Ascending aorta (tissue), 2 donors: ENCODE data around the gene CPA5. TPM values are rescaled to one million over a fixed set of nuclear protein-coding genes. Genes with fewer than 3 reads are reported as not detected.
"Not testable (repeated sequence)": the region's sequence is repeated elsewhere in the genome, so short reads cannot be mapped to it uniquely, and the experiment has no call there.

Experiments used
- DNase-seq, 2 donors: peaks; one replicate each; pipeline ENCODE4 v3.0.0-alpha.2; 2019; ENCODE audit warnings: low spot score in 2 of 2
- H3K27ac ChIP-seq, 2 donors: fragments of 200-600 bp; sonication (generic); one replicate each; pipeline ENCODE4 v1.5.1; 2016 to 2017; ENCODE audit warnings: mild to moderate bottlenecking in 1 of 2
- H3K27me3 ChIP-seq: fragments of 200-600 bp; sonication (generic); one replicate; pipeline ENCODE4 v1.5.1; 2017
- H3K36me3 ChIP-seq, 2 donors: fragments of 200-600 bp; sonication (generic); one replicate each; pipeline ENCODE4 v1.5.1; 2016
- H3K4me1 ChIP-seq, 2 donors: fragments of 200-600 bp; sonication (generic); one replicate each; pipeline ENCODE4 v1.5.1; 2016 to 2017; ENCODE audit warnings: mild to moderate bottlenecking in 1 of 2
- H3K4me3 ChIP-seq, 2 donors: fragments of 200-600 bp; sonication (generic); one replicate each; pipeline ENCODE4 v1.5.1; 2016 to 2017; ENCODE audit warnings: mild to moderate bottlenecking in 1 of 2
- H3K9me3 ChIP-seq, 2 donors: fragments of 200-600 bp; sonication (generic); one replicate each; pipeline ENCODE4 v1.5.1; 2016
- CTCF ChIP-seq, 3 experiments: fragments of 200-600 bp in 2 of 3; fragments of 450-650 bp in 1 of 3; sonication (generic) in 2 of 3; IDR thresholded peaks; one replicate each; pipeline ENCODE4 v1.5.1; 2016 to 2019; ENCODE audit warnings: antibody characterized with exemption in 3 of 3, mild to moderate bottlenecking in 1 of 3, moderate library complexity in 1 of 3
- intact Hi-C: fragments of 100-400 bp; cut with DNase I; formaldehyde crosslinking; loops from one replicate; pipeline ENCODE4 v1.15.1; 2023
- total RNA-seq: library from RNA; depleted of rRNA; stranded (reverse); fragments of >200 nt; gene quantifications from one replicate; pipeline ENCODE4 v1.1.0, GENCODE V29; 2016

CPA5 gene
- total RNA-seq, 1 donor from 2014 or later = not detected

- H3K9me3 ChIP-seq = no peaks in the 10 kb centered on the region
- H3K4me1 ChIP-seq = no peaks in the 10 kb centered on the region
- no peaks in the 10 kb centered on the region for H3K27me3 ChIP-seq
- intact Hi-C loops = no loop called here
- no peak overlapping the region for H3K4me3 ChIP-seq
- no peak overlapping the region for H3K27ac ChIP-seq
- H3K36me3 ChIP-seq = no peaks in the 10 kb centered on the region
- no peak for DNase-seq
- TF ChIP-seq CTCF (IDR thresholded peaks at IDR 0.05) = no peak
Observed at GRCh38 chr7:130305433-130306042, 39.1 kb upstream of the CPA5 start.

GRCh38 chr7:130309986-130310385, 34.6 kb upstream of the CPA5 start:
- H3K36me3 ChIP-seq = no peaks in the 10 kb centered on the region

GRCh38 chr7:130314305-130314704, 30.3 kb upstream of the CPA5 start:
- Histone ChIP-seq H3K9me3 (no peaks in the 10 kb centered on the region), H3K27ac (no peak overlapping the region), H3K4me3 (no peak overlapping the region), H3K27me3 (no peaks in the 10 kb centered on the region), H3K36me3 (no peaks in the 10 kb centered on the region), H3K4me1 (no peaks in the 10 kb centered on the region)
- intact Hi-C loops = no loop called here
- DNase-seq = no peak
- no peak for TF ChIP-seq CTCF (IDR thresholded peaks at IDR 0.05)

More at GRCh38 chr7:130309986-130310385, 34.6 kb upstream of the CPA5 start:
- intact Hi-C loops = no loop called here
- no peak for TF ChIP-seq CTCF (IDR thresholded peaks at IDR 0.05)
- Histone ChIP-seq H3K27ac (no peak overlapping the region), H3K27me3 (no peaks in the 10 kb centered on the region), H3K9me3 (no peaks in the 10 kb centered on the region), H3K4me1 (no peaks in the 10 kb centered on the region), H3K4me3 (no peak overlapping the region)
- DNase-seq = no peak

GRCh38 chr7:130319541-130319940, 25.1 kb upstream of the CPA5 start:
- intact Hi-C loops = no loop called here
- no peaks in the 10 kb centered on the region for H3K27me3 ChIP-seq

GRCh38 chr7:130321542-130322229, 22.9 kb upstream of the CPA5 start:
- H3K4me3 ChIP-seq, H3K27me3 ChIP-seq, H3K36me3 ChIP-seq, H3K27ac ChIP-seq, DNase-seq, H3K9me3 ChIP-seq, H3K4me1 ChIP-seq, intact Hi-C loops: not testable (repeated sequence)

More at GRCh38 chr7:130319541-130319940, 25.1 kb upstream of the CPA5 start:
- DNase-seq = no peak
- no peak for TF ChIP-seq CTCF (IDR thresholded peaks at IDR 0.05)
- Histone ChIP-seq H3K9me3 (no peaks in the 10 kb centered on the region), H3K27ac (no peak overlapping the region), H3K36me3 (no peaks in the 10 kb centered on the region), H3K4me1 (no peaks in the 10 kb centered on the region), H3K4me3 (no peak overlapping the region)

GRCh38 chr7:130322615-130323014, 22.0 kb upstream of the CPA5 start:
- no peaks in the 10 kb centered on the region for H3K27me3 ChIP-seq
- H3K9me3 ChIP-seq = no peaks in the 10 kb centered on the region
- no peak for TF ChIP-seq CTCF (IDR thresholded peaks at IDR 0.05)
- H3K36me3 ChIP-seq = no peaks in the 10 kb centered on the region
- no peak overlapping the region for H3K4me3 ChIP-seq
- no peak for DNase-seq
- intact Hi-C loops = no loop called here
- H3K27ac ChIP-seq = no peak overlapping the region
- no peaks in the 10 kb centered on the region for H3K4me1 ChIP-seq
